Esophagus muscularis mucosa (tissue), 3 donors: ENCODE measurements around the gene GFOD1.

Experiments
- POLR2A ChIP-seq: fragments of 450-650 bp; IDR thresholded peaks from one replicate; pipeline ENCODE4 v1.6.1; 2017; ENCODE audit warnings: antibody characterized with exemption, moderate library complexity, mild to moderate bottlenecking, low read depth
- POLR2AphosphoS5 ChIP-seq, 2 donors: sonication (generic); formaldehyde crosslinking; IDR thresholded peaks; one replicate each; pipeline ENCODE4 v1.6.1; 2017; ENCODE audit warnings: antibody characterized with exemption in 2 of 2
- TF ChIP-seq, protein P1 (sequence below), 3 experiments: fragments of 200-600 bp in 2 of 3; fragments of 450-650 bp in 1 of 3; sonication (generic) in 2 of 3; IDR thresholded peaks; one replicate each; pipeline ENCODE4 v1.5.1; 2017 to 2019; ENCODE audit warnings: antibody characterized with exemption in 3 of 3, mild to moderate bottlenecking in 2 of 3, moderate library complexity in 1 of 3

DNA sequence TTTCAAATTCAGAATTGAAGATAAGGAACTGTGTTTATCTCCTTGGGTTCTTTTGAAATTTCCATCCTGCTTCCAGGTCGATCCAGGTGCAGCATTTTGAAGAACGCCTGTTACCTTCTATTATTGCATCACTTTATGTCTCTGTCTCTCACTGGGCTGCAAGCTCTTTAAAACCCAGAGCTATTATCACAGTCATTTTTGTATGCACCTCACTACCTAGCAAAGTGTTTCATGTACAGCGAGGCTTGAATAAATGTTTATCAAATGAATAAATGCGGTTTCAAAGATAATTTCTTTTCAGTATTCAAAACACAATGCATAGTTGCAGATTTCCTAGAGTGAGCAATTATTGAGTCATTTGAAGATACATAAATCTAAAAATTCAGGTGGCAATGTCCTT lies 34.2 kb downstream of the GFOD1 start:
- TF ChIP-seq POLR2AphosphoS5 (IDR thresholded peaks at IDR 0.05) (no peak), POLR2A (no peak)
- TF ChIP-seq, protein P1, sequence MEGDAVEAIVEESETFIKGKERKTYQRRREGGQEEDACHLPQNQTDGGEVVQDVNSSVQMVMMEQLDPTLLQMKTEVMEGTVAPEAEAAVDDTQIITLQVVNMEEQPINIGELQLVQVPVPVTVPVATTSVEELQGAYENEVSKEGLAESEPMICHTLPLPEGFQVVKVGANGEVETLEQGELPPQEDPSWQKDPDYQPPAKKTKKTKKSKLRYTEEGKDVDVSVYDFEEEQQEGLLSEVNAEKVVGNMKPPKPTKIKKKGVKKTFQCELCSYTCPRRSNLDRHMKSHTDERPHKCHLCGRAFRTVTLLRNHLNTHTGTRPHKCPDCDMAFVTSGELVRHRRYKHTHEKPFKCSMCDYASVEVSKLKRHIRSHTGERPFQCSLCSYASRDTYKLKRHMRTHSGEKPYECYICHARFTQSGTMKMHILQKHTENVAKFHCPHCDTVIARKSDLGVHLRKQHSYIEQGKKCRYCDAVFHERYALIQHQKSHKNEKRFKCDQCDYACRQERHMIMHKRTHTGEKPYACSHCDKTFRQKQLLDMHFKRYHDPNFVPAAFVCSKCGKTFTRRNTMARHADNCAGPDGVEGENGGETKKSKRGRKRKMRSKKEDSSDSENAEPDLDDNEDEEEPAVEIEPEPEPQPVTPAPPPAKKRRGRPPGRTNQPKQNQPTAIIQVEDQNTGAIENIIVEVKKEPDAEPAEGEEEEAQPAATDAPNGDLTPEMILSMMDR (IDR thresholded peaks at IDR 0.05): no peak
